ENCODE data around the gene KLC1.

The KLC1 gene

GRCh38 chr14:103735022-103735421 lies 106.0 kb downstream of the KLC1 start:
- Mint-ChIP-seq H3K36me3 (ENCODE audit: low read depth) (peaks cover 51% of the 10 kb centered on the region), H3K27me3 (no peaks in the 10 kb centered on the region), H3K4me1 (ENCODE audit: low read depth) (no peaks in the 10 kb centered on the region), H3K4me3 (no peak overlapping the region), H3K27ac (no peak overlapping the region), H3K9me3 (no peaks in the 10 kb centered on the region)
- intact Hi-C loops (cut with micrococcal nuclease), result no loop called here

- intact Hi-C loops (cut with micrococcal nuclease), result no loop called here
- Mint-ChIP-seq H3K9me3 (no peaks in the 10 kb centered on the region), H3K4me3 (no peak overlapping the region), H3K36me3 (ENCODE audit: low read depth) (peaks cover 47% of the 10 kb centered on the region), H3K4me1 (ENCODE audit: low read depth) (no peaks in the 10 kb centered on the region), H3K27me3 (no peaks in the 10 kb centered on the region), H3K27ac (no peak overlapping the region)
These were observed 106.4 kb downstream of the KLC1 start for GRCh38 chr14:103735439-103735814.

DNA sequence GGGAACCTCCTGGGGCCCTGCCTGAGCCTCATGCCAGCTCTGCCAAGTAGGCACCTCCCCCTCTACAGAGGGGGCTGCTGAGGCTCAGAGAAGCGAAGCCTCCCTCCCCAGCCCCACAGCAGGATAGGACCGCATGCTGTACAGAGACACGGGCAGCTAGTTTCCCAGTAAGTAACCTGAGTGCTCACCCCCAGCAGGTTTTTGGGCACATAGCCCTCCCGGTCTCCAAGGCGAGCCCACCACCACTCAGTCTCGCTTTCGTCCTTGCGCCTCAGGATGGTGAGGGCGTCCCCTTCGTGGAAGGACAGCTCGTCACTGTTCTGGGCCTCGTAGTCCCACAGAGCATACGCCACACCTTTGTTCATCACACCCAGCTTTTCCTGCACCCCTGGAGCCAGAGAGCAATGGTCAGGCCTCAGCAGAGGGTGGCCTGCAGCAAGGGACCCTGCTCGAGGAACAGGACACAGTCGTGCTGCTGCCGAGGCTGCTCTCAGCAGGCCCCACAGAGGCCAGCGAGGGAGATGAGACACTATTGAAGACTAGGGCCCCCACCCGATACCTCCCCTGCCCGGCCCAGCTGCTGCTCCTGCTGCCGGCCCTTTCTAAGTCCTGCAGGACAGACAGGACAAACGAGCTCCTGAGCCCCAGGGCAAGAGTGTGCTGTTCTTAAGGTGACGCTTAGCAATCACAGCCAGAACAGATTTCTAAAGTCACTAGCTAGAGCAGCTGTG lies 107.0 kb downstream of the KLC1 start:
- peaks cover 42% of the 10 kb centered on the region for H3K36me3 Mint-ChIP-seq (ENCODE audit: low read depth)
- H3K4me3 Mint-ChIP-seq, result no peak overlapping the region
- H3K27me3 Mint-ChIP-seq, result no peaks in the 10 kb centered on the region
- H3K27ac Mint-ChIP-seq, result no peak overlapping the region
- H3K9me3 Mint-ChIP-seq, result no peaks in the 10 kb centered on the region
- H3K4me1 Mint-ChIP-seq (ENCODE audit: low read depth), result peaks cover 1% of the 10 kb centered on the region
- intact Hi-C loops (cut with micrococcal nuclease), result no loop called here

DNA sequence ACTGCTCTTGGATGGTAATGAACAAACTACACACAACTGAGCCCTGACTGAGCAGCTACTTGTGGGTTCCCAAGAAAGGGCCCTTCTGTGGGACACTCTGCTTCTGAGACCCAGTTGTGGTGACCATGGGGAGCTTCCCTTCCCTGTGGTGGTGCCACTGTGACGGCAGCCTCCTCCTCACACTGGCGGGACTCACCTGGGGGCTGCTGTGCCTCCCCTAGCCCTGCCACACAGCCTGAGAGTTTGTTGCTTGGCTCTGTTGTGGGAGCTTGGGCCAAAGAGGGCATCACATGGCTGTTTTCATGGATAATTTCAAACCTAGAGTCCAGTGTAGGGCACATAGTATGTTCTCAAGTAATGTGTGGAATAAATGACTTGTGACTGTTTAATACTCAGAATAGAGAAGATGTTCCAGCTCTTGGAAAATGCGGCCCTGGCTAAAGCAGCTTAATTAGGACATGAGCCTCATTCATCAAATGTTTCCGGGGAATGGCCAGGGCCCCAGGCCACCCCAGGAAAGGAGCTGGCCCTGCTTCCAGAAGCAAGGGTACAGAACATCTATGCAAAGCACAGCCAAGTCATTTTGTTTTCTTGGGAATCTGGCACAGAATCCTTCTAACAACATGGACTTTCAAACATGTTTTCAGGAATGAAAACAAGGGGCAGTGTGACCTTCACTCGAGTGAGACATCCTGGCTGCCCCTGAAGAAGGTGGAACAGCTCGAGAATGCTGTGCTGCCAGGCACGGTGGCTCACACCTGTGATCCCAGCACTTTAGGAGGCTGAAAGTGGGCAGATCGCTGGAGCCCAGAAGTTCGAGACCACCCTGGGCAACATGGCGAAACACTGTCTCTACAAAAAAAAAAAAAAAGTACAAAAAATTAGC lies 107.8 kb downstream of the KLC1 start:
- H3K27ac Mint-ChIP-seq, result no peak overlapping the region
- no peak overlapping the region for H3K4me3 Mint-ChIP-seq
- no peaks in the 10 kb centered on the region for H3K27me3 Mint-ChIP-seq
- peaks cover 9% of the 10 kb centered on the region for H3K4me1 Mint-ChIP-seq (ENCODE audit: low read depth)
- intact Hi-C loops (cut with micrococcal nuclease), result no loop called here
- peaks cover 35% of the 10 kb centered on the region for H3K36me3 Mint-ChIP-seq (ENCODE audit: low read depth)
- no peaks in the 10 kb centered on the region for H3K9me3 Mint-ChIP-seq

- Mint-ChIP-seq H3K36me3 (ENCODE audit: low read depth) (peaks cover 28% of the 10 kb centered on the region), H3K27me3 (no peaks in the 10 kb centered on the region)
- intact Hi-C loops (cut with micrococcal nuclease), result no loop called here
These were observed 108.5 kb downstream of the KLC1 start for GRCh38 chr14:103737432-103738045.

DNA sequence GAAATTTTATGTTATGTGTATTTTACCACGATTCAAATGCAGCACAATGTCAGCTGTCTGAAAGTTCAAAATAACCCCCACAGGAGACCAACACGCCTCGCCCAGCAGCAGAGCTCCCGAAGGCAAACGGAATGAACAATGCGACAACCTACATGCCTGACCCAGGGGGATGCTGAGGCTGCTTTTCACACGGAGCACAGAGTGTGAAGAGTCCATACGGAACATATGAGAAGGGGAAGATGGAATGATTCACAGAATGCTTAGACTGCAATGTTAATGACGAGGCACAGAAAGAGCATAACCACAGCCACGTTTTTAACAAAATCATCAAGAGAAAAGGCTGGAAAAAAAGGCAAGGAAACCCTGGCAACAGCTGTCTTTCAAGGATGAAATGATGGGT lies 109.2 kb downstream of the KLC1 start:
- Mint-ChIP-seq H3K27me3 (no peaks in the 10 kb centered on the region), H3K4me1 (ENCODE audit: low read depth) (peaks cover 10% of the 10 kb centered on the region), H3K36me3 (ENCODE audit: low read depth) (peaks cover 22% of the 10 kb centered on the region), H3K4me3 (no peak overlapping the region), H3K27ac (no peak overlapping the region), H3K9me3 (no peaks in the 10 kb centered on the region)
- intact Hi-C loops (cut with micrococcal nuclease), result no loop called here

More at GRCh38 chr14:103737432-103738045, 108.5 kb downstream of the KLC1 start:
- Mint-ChIP-seq H3K9me3 (no peaks in the 10 kb centered on the region), H3K4me3 (no peak overlapping the region), H3K27ac (no peak overlapping the region), H3K4me1 (ENCODE audit: low read depth) (peaks cover 10% of the 10 kb centered on the region)

GRCh38 chr14:103738701-103739451 lies 109.9 kb downstream of the KLC1 start:
- peaks cover 10% of the 10 kb centered on the region for H3K4me1 Mint-ChIP-seq (ENCODE audit: low read depth)
- peaks cover 15% of the 10 kb centered on the region for H3K36me3 Mint-ChIP-seq (ENCODE audit: low read depth)
- no peak overlapping the region for H3K27ac Mint-ChIP-seq

GRCh38 chr14:103739466-103739792 lies 110.4 kb downstream of the KLC1 start:
- Mint-ChIP-seq H3K27me3 (no peaks in the 10 kb centered on the region), H3K36me3 (ENCODE audit: low read depth) (peaks cover 10% of the 10 kb centered on the region), H3K27ac (no peak overlapping the region), H3K9me3 (no peaks in the 10 kb centered on the region), H3K4me1 (ENCODE audit: low read depth) (peaks cover 10% of the 10 kb centered on the region), H3K4me3 (no peak overlapping the region)
- intact Hi-C loops (cut with micrococcal nuclease), result no loop called here

More at GRCh38 chr14:103738701-103739451, 109.9 kb downstream of the KLC1 start:
- Mint-ChIP-seq H3K27me3 (no peaks in the 10 kb centered on the region), H3K4me3 (no peak overlapping the region), H3K9me3 (no peaks in the 10 kb centered on the region)
- intact Hi-C loops (cut with micrococcal nuclease), result no loop called here

- peaks cover 2% of the 10 kb centered on the region for H3K27me3 Mint-ChIP-seq
- H3K9me3 Mint-ChIP-seq, result no peaks in the 10 kb centered on the region
- intact Hi-C loops (cut with micrococcal nuclease), result no loop called here
- peaks cover 5% of the 10 kb centered on the region for H3K36me3 Mint-ChIP-seq (ENCODE audit: low read depth)
- peaks cover 10% of the 10 kb centered on the region for H3K4me1 Mint-ChIP-seq (ENCODE audit: low read depth)
- no peak overlapping the region for H3K27ac Mint-ChIP-seq
- no peak overlapping the region for H3K4me3 Mint-ChIP-seq
These were observed 110.9 kb downstream of the KLC1 start for GRCh38 chr14:103739793-103740501.

DNA sequence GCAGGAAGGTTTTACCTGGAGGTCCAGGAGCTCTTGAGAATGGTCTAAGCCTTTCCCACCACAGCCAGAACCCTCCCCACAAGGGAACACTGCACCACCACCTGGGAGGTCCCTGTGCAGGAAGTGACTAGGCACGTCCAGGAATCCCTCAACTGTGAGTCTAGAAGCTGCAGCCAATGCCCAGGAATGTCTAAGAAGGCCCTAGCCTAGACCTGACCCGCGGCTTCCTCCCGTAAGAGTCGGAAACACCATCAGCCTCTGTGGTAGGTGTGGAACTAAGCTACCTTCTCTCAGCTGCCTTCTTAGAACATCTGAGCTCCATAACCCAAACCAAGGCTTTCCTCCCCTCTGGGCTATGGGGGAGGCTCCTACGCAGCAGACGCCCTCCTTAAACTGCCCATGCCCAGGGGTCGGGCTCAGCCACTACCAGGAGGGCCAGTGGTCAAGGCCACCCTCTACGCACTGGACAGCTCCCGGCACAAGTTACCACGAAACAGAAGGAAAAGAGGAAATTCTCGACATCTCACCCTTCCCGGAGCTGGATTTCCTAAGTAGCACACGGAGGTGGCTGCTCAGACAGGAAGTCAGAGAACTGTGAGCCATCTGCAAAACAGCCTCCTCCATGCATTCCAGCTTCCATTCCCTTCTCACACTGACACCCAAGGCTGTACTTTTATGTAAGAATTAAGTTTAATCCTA lies 112.1 kb downstream of the KLC1 start:
- Mint-ChIP-seq H3K4me3 (no peak overlapping the region), H3K4me1 (ENCODE audit: low read depth) (peaks cover 19% of the 10 kb centered on the region), H3K36me3 (ENCODE audit: low read depth) (no peaks in the 10 kb centered on the region), H3K9me3 (no peaks in the 10 kb centered on the region), H3K27me3 (peaks cover 2% of the 10 kb centered on the region), H3K27ac (no peak overlapping the region)
- intact Hi-C loops (cut with micrococcal nuclease), result no loop called here

DNA sequence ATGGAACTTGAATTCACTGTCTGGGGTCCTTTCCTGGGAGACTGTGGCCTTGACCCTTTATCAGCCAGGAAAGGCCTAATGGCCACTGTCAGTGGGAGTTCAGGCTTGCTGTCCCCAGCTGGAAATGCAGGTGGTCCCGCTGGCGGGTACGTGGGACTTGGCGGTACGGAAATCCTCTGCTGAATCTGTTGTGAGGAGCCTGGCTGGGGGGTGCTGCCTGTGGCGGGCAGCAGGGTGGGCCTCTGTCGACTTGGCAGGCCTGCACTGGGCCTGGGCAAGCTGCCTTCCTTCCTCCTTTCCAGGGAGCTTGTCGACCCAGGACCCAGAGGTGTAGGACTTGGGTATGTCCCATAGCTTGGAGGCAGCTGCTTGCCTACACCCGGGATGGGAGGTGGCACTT lies 112.9 kb downstream of the KLC1 start:
- intact Hi-C loops (cut with micrococcal nuclease), result no loop called here
- Mint-ChIP-seq H3K27ac (no peak overlapping the region), H3K9me3 (no peaks in the 10 kb centered on the region), H3K4me3 (no peak overlapping the region), H3K4me1 (ENCODE audit: low read depth) (peaks cover 27% of the 10 kb centered on the region), H3K27me3 (peaks cover 2% of the 10 kb centered on the region), H3K36me3 (ENCODE audit: low read depth) (no peaks in the 10 kb centered on the region)

DNA sequence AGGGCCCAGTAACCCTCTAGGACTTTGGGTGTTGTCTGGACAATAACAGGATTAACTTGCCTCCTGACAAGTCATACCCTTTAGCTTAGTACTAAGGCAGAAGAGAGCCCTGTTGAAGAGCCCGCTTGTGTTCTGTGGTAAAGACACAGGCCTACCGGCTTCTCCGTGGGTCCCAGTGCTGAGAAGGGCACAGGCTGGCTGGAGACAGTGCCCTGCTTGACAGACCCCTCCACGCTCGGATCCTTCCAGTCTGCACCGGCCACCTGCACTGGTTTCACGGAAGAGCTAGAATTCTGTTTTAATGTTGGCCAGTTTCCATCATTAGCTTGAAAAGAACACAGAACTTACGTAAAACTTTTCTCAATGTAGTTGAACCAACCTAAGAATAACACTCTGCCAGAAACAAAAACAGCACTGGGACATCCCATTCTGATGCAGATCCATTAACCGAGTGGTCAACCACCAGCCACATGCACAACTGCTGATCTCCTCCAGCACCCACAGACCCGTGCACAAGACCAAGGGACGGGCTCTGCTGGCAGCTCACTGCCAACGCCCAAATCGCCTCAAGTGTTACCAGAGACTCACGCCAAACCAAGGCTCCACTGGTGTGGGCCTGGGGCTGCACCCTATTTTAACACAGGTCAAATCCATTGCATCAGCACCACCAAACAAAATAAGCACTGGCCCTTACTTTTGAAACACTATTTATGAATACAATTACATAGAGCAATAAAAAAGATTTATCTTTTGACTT lies 113.7 kb downstream of the KLC1 start:
- Mint-ChIP-seq H3K4me1 (ENCODE audit: low read depth) (peaks cover 30% of the 10 kb centered on the region), H3K27ac (no peak overlapping the region), H3K36me3 (ENCODE audit: low read depth) (no peaks in the 10 kb centered on the region), H3K27me3 (peaks cover 2% of the 10 kb centered on the region), H3K4me3 (no peak overlapping the region), H3K9me3 (no peaks in the 10 kb centered on the region)
- intact Hi-C loops (cut with micrococcal nuclease), result no loop called here
